AG04450 (cell line): Measurements from ENCODE around the gene KCNJ9. TPM values are rescaled to one million over a fixed set of nuclear protein-coding genes. Genes with fewer than 3 reads are reported as not detected.

Experiments
- CTCF ChIA-PET: fragments of 300-600, 350-600 bp; formaldehyde crosslinking; extraction: SDS; loops from one replicate; lab custom pipeline; 2022; ENCODE audit warnings: antibody characterized with exemption, inconsistent platforms; lab: Charles Lee
- POLR2A ChIA-PET: fragments of 350-600 bp; formaldehyde crosslinking; extraction: SDS; loops from one replicate; lab custom pipeline; 2021; ENCODE audit warnings: antibody characterized with exemption, inconsistent platforms; lab: Yijun Ruan, JAX
- DNase-seq: peaks from one replicate; pipeline ENCODE4 v3.0.0-alpha.2; 2011; ENCODE audit warnings: low read depth, low spot score
- H3K27ac ChIP-seq: one replicate; pipeline ENCODE4 v1.5.1; 2012; ENCODE audit warnings: low read depth, low read length, control low read depth
- H3K27me3 ChIP-seq: one replicate; pipeline ENCODE4 v1.6.0; 2012; ENCODE audit warnings: low read length; ENCODE audit not compliant: control insufficient read depth, insufficient read depth
- H3K4me3 ChIP-seq: 2 replicates; pipeline ENCODE4 v1.5.1; 2011; ENCODE audit warnings: mild to moderate bottlenecking, low read depth, low read length, control low read depth
- H3K9me3 ChIP-seq: 2 replicates; pipeline ENCODE4 v1.5.1; 2012; ENCODE audit warnings: low read length; ENCODE audit not compliant: control insufficient read depth, insufficient read depth
- polyA plus RNA-seq: library from polyadenylated mRNA; depleted of rRNA; stranded (reverse); fragments of >200 nt; gene quantifications from 2 replicates; pipeline ENCODE4 v1.2.3, GENCODE V29; 2011
- TF ChIP-seq, protein P1 (sequence below): IDR thresholded peaks from 2 replicates; pipeline ENCODE4 v1.5.1; 2011; ENCODE audit warnings: low read depth, low read length, control low read depth, inconsistent platforms

Gene KCNJ9
- polyA plus RNA-seq, 1 experiment = not detected

DNA sequence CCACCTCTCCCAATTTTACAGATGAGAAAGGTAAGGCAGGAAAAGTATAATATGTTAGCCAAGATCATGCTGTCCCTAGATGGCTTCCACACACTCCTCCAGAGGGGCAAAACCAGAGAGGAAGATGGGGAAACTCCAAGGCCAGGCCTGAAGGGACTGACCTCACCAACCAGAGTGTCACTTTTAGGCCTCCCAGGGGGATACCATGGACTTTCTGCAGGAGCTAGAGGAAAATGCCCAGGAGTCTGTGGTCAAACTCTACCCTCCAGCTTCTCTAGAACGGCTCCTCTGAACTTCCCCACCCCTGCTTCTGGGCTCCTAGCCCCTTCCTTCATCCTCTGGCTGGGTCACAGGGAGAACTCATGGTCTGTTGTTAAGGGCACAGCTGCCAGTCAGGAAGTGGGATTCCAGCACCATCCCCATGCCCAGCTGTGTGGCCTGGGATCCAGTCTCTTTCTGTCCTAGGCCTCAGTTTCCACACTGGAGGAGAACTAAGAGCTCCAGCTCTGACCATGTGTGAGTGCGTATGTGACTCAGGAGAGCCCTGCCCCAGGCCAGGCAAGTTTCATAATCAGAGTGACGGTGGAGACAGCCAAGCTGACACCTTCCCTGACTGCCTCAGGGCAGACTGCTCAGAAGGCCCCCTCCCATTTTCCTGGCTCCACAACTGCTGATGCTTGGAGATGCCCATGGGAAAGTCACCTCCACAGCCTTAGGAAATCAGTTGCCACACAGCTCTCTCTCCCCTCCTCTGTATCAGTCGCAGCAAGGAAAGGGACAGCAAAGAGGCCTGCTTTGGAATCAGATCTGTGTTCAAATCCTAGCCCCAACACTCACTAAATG, 15.2 kb downstream of the KCNJ9 start:
- no peaks in the 10 kb centered on the region for H3K9me3 ChIP-seq
- H3K4me3 ChIP-seq = no peak overlapping the region
- no peak for DNase-seq
- ChIA-PET POLR2A (no interaction called here), CTCF (interaction anchor here (1.0 to 5.0 kb wide), 7 partner anchors 10 to 280 kb away, joined by 3 to 49 read pairs (median 14); no protein-coding TSS in a partner anchor)
- no peak overlapping the region for H3K27ac ChIP-seq
- no peaks in the 10 kb centered on the region for H3K27me3 ChIP-seq
- TF ChIP-seq, protein P1, sequence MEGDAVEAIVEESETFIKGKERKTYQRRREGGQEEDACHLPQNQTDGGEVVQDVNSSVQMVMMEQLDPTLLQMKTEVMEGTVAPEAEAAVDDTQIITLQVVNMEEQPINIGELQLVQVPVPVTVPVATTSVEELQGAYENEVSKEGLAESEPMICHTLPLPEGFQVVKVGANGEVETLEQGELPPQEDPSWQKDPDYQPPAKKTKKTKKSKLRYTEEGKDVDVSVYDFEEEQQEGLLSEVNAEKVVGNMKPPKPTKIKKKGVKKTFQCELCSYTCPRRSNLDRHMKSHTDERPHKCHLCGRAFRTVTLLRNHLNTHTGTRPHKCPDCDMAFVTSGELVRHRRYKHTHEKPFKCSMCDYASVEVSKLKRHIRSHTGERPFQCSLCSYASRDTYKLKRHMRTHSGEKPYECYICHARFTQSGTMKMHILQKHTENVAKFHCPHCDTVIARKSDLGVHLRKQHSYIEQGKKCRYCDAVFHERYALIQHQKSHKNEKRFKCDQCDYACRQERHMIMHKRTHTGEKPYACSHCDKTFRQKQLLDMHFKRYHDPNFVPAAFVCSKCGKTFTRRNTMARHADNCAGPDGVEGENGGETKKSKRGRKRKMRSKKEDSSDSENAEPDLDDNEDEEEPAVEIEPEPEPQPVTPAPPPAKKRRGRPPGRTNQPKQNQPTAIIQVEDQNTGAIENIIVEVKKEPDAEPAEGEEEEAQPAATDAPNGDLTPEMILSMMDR = no peak

DNA sequence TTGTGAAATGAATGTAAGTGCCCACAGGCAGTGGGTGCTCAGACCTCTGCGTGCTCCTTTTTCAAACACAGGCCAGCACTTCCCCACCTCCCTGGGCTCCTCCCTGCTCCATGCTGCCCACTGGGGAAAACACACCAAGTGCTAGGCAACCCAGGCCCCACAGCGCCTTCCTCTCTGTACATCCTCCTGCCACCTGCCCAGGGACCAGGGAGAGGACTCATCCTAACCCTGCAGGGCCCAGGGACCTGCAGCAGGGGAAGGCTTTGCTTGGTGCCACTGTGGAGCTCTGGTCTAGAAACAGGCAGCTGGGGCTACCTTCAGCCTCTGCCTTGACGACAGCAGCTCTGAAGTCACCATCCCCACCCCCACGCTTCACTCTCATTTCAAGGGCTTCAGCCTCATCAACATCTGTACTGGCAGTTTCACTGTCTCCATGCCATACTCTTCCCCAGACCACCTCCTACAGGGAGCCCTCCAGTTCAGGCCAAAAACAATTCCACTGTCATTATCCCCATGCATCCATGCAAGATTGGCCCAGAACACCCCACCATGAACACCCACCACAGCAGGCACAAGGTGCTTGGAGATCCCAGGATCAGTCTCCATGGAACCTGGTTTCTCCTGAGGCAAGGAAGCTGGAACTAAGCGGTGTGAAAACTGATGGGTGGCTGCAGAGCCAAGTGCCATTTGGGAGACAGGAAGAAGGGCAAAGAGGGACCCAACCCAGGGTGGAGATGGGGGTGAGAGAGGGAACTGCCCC, 16.0 kb downstream of the KCNJ9 start:
- POLR2A ChIA-PET = no interaction called here
- no peak for DNase-seq
- Histone ChIP-seq H3K4me3 (peak overlapping the region; percentile 78), H3K9me3 (no peaks in the 10 kb centered on the region), H3K27me3 (no peaks in the 10 kb centered on the region), H3K27ac (no peak overlapping the region)
- TF ChIP-seq, protein P1 = no peak
- CTCF ChIA-PET = interaction anchor here (1.2 to 5.0 kb wide), 7 partner anchors 11 to 279 kb away, joined by 6 to 49 read pairs (median 14); no protein-coding TSS in a partner anchor

DNA sequence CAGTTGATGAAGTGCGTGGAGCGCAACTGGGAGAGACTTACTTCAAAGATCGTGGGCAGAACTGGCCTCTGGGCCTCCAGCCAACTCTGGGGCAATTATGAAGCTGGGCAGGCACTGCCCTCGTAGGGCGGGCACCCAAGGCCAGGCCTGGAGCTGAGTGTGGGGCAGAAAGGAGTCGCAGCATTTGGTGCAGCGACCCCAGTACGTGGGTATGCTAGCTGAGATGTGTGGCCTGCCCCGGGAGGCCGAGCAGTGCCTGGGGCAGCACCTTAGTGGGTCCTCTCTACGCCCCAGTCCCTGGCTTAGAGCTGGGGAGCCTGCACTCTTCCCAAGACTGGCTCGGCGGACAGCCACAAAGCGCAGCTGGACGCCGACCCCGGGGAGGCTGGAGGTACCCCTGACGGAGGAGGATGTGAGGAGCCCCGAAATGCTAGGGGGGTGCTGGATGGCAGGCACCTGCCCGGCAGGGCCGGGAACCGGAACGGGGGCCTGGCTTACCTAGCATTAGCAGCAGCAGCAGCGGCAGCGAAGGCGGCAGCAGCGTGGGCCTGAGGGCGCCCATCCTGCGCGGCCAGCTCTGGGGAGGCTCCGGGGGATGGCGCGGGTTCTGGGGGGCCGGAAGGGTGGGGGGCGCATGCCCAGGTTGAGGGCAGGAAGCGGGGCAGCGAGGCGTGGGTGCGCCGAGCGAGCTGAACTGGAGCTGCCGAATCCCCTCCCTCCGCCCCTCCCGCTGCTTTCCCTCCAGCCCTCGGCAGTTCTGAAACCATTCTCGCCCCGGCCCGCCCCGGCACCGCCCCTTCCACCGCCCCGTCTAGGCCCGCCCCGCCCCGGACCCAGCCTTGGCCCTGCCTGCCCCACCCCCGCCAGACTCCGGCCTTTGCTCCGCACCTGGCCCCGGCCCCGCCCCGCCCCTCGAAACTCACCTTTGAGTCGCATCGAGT, 16.8 kb downstream of the KCNJ9 start, which contains the start of gene IGSF8:
TSS of gene IGSF8 (minus strand) at position 709 of the 941 bp plus-strand sequence. CDS start at position 562, 147 bp downstream.
- no peaks in the 10 kb centered on the region for H3K27me3 ChIP-seq
- H3K4me3 ChIP-seq = peak within 1 kb of the TSS; percentile 78
- peak within 1 kb of the TSS; percentile 47 for H3K27ac ChIP-seq
- H3K9me3 ChIP-seq = no peaks in the 10 kb centered on the region
- ChIA-PET POLR2A (interaction anchor here (0.6 to 1.5 kb wide), 4 partner anchors 122 to 821 kb away, joined by 3 to 4 read pairs (median 3); no protein-coding TSS in a partner anchor), CTCF (interaction anchor here (0.6 to 5.0 kb wide), 11 partner anchors 12 to 278 kb away, joined by 3 to 49 read pairs (median 6); no protein-coding TSS in a partner anchor)
- DNase-seq = peak; percentile 33
- TF ChIP-seq, protein P1 = no peak

DNA sequence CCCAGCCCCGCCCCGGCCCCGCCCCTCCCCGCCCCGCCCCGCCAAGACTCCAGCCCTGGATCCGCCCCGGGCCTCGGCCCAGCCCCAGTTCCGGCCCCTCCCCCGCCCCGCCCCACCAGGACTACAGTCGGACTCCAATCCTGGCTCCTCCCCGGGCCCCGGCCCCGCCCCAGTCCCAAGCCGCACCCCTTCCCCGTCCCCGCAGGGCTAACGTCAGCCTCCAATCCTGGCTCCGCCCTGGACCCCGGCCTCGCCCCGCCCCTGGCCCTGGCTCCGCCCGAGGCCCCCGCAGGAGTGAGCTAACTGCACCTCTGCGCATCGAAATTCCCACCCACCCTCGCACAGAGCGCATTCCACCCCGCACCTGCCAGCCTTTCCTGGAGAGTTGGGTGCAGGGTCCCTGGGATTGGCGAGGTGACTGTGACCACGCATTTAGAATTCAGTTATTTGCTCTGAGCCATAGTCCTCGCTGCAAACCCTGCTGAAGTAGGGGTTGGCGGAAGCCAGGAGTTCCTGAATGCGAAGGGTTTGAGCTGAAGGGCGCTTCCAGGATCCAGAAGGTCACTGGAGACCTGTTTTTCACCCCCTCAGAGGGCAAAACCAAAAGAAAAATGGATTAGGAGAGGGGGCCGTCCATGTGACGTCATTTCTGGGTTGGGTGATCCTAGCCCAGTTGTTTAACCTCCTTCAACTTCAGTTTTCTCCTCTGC, 17.7 kb downstream of the KCNJ9 start:
- peak overlapping the region; percentile 78 for H3K4me3 ChIP-seq
- H3K27me3 ChIP-seq = no peaks in the 10 kb centered on the region
- ChIA-PET CTCF (interaction anchor here (0.8 to 5.0 kb wide), 7 partner anchors 13 to 193 kb away, joined by 4 to 49 read pairs (median 12); no protein-coding TSS in a partner anchor), POLR2A (interaction anchor here (0.7 to 1.5 kb wide), 4 partner anchors 83 to 176 kb away, joined by 3 to 8 read pairs (median 3); no protein-coding TSS in a partner anchor)
- TF ChIP-seq, protein P1 = no peak
- H3K27ac ChIP-seq = peak overlapping the region; percentile 47
- peak; percentile 79 for DNase-seq
- H3K9me3 ChIP-seq = no peaks in the 10 kb centered on the region
